GM13977 (cell line): ENCODE measurements around the gene RASGRP1.
A peak's percentile ranks its signal among the peaks of the same experiment; 100 is the strongest.

Experiments
- DNase-seq: peaks from one replicate; pipeline ENCODE4 v3.0.0; 2012; ENCODE audit warnings: low spot score
- in situ Hi-C: fragments of 300-500 bp; cut with MboI; formaldehyde crosslinking; loops from one replicate; pipeline ENCODE4 v1.12.0; 2022; ENCODE audit warnings: low sequenced_read_pairs, low pct_unique_long_range_greater_than_20kb, mixed read lengths, inconsistent platforms; ENCODE audit not compliant: unreplicated experiment
- TF ChIP-seq, protein P1 (sequence below): IDR thresholded peaks from 2 replicates; pipeline ENCODE4 v1.5.1; 2012; ENCODE audit warnings: mild to moderate bottlenecking, control low read depth; ENCODE audit not compliant: insufficient read depth; ENCODE audit errors: extremely low read depth, missing control alignments

RASGRP1 gene

GRCh38 chr15:38564557-38565286, at the start of gene RASGRP1:
Gene RASGRP1, minus strand, starts transcription at chr15:38564814. Its CDS starts 186 bp downstream, at chr15:38564628.
- DNase-seq = peak; percentile 86
- in situ Hi-C loops = loop anchor here (10.0 kb wide), 2 partner anchors 80 to 130 kb away; no protein-coding TSS in a partner anchor
- TF ChIP-seq, protein P1, sequence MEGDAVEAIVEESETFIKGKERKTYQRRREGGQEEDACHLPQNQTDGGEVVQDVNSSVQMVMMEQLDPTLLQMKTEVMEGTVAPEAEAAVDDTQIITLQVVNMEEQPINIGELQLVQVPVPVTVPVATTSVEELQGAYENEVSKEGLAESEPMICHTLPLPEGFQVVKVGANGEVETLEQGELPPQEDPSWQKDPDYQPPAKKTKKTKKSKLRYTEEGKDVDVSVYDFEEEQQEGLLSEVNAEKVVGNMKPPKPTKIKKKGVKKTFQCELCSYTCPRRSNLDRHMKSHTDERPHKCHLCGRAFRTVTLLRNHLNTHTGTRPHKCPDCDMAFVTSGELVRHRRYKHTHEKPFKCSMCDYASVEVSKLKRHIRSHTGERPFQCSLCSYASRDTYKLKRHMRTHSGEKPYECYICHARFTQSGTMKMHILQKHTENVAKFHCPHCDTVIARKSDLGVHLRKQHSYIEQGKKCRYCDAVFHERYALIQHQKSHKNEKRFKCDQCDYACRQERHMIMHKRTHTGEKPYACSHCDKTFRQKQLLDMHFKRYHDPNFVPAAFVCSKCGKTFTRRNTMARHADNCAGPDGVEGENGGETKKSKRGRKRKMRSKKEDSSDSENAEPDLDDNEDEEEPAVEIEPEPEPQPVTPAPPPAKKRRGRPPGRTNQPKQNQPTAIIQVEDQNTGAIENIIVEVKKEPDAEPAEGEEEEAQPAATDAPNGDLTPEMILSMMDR = peak; percentile 59

DNA sequence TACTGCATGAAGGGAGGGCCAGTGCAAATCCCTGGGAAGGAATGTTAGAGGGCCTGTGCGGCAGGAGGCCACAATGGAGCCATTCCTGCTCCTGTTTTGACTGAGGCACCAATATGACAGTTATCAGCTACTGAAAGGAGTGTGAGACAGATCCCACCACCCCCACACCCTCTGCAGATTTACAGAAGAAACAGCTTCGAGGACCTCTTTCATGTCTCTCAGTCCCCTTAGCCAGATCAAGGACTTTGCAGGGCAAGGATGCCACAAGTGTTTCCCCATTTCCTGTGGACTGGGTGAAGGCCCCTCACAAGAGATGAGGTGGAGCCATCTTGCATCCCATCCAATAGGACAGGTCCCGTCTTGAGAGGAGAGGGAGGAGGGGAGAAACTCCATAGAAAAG, 48.5 kb upstream of the RASGRP1 start:
- in situ Hi-C loops = no loop called here
- TF ChIP-seq, protein P1 = no peak
- no peak for DNase-seq

DNA sequence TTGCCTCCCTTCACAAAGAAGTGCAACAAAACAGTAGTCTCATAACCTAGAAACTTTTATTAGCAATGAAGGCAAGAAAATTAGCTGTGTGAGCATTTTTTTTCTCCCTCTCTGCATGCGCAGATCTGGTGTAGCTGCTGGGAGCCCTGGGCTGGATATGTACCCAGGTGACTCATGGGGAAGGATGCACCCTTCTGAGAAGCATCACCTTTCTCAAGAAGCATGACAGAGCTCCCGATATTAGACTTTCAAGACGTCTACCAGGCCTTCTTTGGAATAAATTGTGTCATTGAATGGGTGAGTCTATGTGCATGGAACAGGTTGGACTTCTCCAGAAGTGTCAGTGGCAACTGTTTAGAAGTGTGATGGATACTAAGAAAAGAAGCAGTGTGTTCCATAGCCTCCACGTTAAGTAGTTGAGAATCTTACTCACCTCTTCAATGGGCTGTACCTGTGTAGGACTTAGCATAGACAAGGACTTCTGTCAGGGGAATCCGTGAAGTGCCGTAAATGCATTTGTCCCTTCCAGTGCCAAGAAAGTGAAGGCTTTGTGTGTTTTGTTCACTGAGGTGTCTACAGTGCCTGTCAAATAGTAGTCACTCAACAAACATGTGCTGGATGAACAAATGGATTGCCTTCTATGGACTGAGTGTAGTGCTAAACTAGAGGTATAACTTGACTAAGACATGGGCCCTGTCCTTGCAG, 47.7 kb upstream of the RASGRP1 start:
- DNase-seq = no peak
- in situ Hi-C loops = no loop called here
- TF ChIP-seq, protein P1 = no peak

DNA sequence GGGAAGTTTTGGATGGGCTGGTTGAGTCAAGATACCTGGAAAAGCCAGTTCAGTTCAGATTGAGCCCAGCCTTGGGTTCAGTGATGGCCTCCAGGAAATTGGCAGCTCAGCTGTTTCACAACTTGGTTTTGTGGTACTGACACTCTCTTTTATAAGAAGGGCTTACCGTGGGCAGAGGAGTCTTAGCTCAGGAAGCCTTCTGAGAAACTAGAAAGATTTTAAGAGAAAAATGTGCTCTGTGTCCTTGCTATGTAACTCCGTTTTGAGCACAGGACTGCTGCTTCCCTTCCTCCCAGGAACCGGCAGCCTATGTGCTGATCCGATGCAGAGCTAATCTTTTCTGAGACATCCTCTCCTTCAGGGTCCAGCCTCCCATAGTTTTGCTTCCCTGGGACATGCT, 46.6 kb upstream of the RASGRP1 start:
- in situ Hi-C loops = no loop called here
- TF ChIP-seq, protein P1 = no peak
- DNase-seq = no peak

- in situ Hi-C loops = no loop called here
- DNase-seq = no peak
Measured at GRCh38 chr15:38610748-38611147, 46.1 kb upstream of the RASGRP1 start.

DNA sequence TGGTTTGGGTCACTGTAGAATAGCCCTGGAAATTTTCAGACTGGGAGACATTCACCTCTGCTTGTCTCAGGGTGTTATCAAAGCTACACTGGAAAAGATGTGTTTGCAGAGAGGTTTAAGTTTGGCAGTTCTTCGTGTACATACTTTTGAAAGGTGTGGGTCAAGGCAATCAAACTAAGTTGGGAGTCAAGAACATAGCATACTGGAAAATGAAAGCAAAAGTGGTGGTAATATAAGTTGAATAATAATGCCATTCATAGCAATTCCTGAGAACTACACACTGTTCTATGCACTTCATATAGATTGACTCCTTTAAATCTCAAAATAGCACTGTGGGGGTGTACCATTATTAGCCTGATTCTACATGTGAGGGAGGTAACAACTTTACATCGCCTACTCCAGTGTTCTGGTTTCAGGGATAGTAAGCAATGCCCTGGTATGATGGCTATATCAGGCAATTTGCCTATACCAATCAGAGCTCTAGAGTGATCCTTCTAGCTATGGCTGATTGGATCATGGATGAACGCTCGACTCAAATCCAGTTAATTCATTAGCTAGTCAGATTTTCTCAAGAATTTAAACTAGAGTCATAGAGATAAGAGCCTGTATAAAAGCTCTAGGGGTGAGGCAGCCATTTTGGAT, 44.6 kb upstream of the RASGRP1 start:
- in situ Hi-C loops = no loop called here
- TF ChIP-seq, protein P1 = no peak
- no peak for DNase-seq

More at GRCh38 chr15:38610748-38611147, 46.1 kb upstream of the RASGRP1 start:
- TF ChIP-seq, protein P1 = no peak
